NB4 (cell line): ENCODE data around the gene ZNF341.

Experiments
- CTCF ChIP-seq: IDR thresholded peaks from one replicate; pipeline ENCODE4 v1.5.1; 2012; ENCODE audit warnings: low read depth, low read length
- MYC ChIP-seq: IDR thresholded peaks from 2 replicates; pipeline ENCODE4 v1.6.1; 2011; ENCODE audit warnings: low read depth, low read length
- POLR2A ChIP-seq: IDR thresholded peaks from 2 replicates; pipeline ENCODE4 v1.6.1; 2011; ENCODE audit warnings: mild to moderate bottlenecking; ENCODE audit not compliant: insufficient read length; ENCODE audit errors: extremely low read depth
- TF ChIP-seq, protein P1 (sequence below): IDR thresholded peaks from 2 replicates; pipeline ENCODE4 v1.6.1; 2011; ENCODE audit warnings: low read depth, low read length

DNA sequence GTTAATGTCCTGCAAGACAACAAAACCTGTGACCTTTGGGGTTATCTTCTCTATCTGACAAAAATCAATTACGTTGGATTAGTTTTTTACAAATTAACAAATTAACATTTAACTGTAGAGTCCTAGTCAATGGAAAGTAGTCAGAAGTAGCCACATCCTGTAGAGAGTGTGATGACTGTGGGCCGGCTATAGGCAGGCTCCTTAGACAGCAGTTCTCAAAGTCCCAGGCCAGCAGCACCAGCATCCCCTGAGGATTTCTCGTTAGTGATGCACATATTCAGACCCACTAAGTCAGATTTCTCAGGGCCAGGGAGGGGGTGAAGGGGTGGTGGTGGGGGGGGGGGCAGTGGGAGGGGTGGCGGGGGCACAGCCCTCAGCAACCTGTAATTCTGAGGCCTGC is 37.2 kb downstream of the ZNF341 start:
- TF ChIP-seq CTCF: no peak
- TF ChIP-seq POLR2A: no peak
- TF ChIP-seq, protein P1, sequence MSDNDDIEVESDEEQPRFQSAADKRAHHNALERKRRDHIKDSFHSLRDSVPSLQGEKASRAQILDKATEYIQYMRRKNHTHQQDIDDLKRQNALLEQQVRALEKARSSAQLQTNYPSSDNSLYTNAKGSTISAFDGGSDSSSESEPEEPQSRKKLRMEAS: no peak
- no peak for TF ChIP-seq MYC
